Iris pigment epithelial cell (primary cell): Measurements from ENCODE around the gene DTX4.
A peak's percentile ranks its signal among the peaks of the same experiment; 100 is the strongest.
"Not testable (repeated sequence)": the region's sequence is repeated elsewhere in the genome, so short reads cannot be mapped to it uniquely, and the experiment has no call there.

Source experiments
- DNase-seq: peaks from one replicate; pipeline ENCODE4 v3.0.0-alpha.2; 2011; ENCODE audit warnings: low read depth

The DTX4 gene

GRCh38 chr11:59171508-59172322 is at the start of gene DTX4:
DTX4 (plus strand) TSS chr11:59172132; CDS start chr11:59172596, 464 bp downstream.
- DNase-seq: peak; percentile 91

GRCh38 chr11:59135648-59136461 is 36.1 kb upstream of the DTX4 start:
- peak; percentile 74 for DNase-seq

GRCh38 chr11:59136551-59136950 is 35.4 kb upstream of the DTX4 start:
- DNase-seq: not testable (repeated sequence)

GRCh38 chr11:59137190-59137589 is 34.7 kb upstream of the DTX4 start:
- DNase-seq: no peak

- no peak for DNase-seq
Measured at GRCh38 chr11:59138643-59139042, 33.3 kb upstream of the DTX4 start.

- DNase-seq: no peak
Measured at GRCh38 chr11:59141191-59141590, 30.7 kb upstream of the DTX4 start.

GRCh38 chr11:59141673-59142460 is 30.1 kb upstream of the DTX4 start:
- DNase-seq: peak; percentile 45

GRCh38 chr11:59142530-59143507 is 29.1 kb upstream of the DTX4 start, which contains the start of gene FAM111A:
FAM111A (plus strand) TSS chr11:59142856; CDS start chr11:59148873, 6,017 bp downstream.
- DNase-seq: peak; percentile 90

- no peak for DNase-seq
Measured at GRCh38 chr11:59144096-59144495, 27.8 kb upstream of the DTX4 start.

- DNase-seq: peak; percentile 84
Measured at GRCh38 chr11:59144579-59145345, 27.2 kb upstream of the DTX4 start.

- peak; percentile 91 for DNase-seq
Measured at GRCh38 chr11:59145534-59145933, 26.4 kb upstream of the DTX4 start.

GRCh38 chr11:59151761-59152160 is 20.2 kb upstream of the DTX4 start:
- DNase-seq: no peak

GRCh38 chr11:59152312-59152951 is 19.5 kb upstream of the DTX4 start:
- no peak for DNase-seq

- peak; percentile 3 for DNase-seq
Measured at GRCh38 chr11:59154610-59155009, 17.3 kb upstream of the DTX4 start.

GRCh38 chr11:59157433-59157832 is 14.5 kb upstream of the DTX4 start:
- no peak for DNase-seq

GRCh38 chr11:59158206-59159068 is 13.5 kb upstream of the DTX4 start:
- peak; percentile 75 for DNase-seq

- DNase-seq: no peak
Measured at GRCh38 chr11:59164028-59164427, 7.9 kb upstream of the DTX4 start.

- no peak for DNase-seq
Measured at GRCh38 chr11:59172345-59173079, 580 bp downstream of the DTX4 start.
